HCT116 (cell line): Measurements from ENCODE around the gene THSD4. TPM values are rescaled to one million over a fixed set of nuclear protein-coding genes. Genes with fewer than 3 reads are reported as not detected.

Experiments
- ATAC-seq: fragments of 200-7000 bp; cut with Tn5 transposase; 2 replicates; pipeline ENCODE4 v1.9.1; 2020; ENCODE audit warnings: mild to moderate bottlenecking, moderate library complexity
- BruUV-seq: library from RNA; stranded (reverse); fragments of 400-500 nt; replicated peaks from 2 replicates; lab custom pipeline; 2021; lab: Mats Ljungman, UMichigan
- CTCF ChIA-PET: fragments of 300-600 bp; sonication (Branson Sonifier 250); formaldehyde crosslinking; loops from one replicate; lab custom pipeline; 2021; ENCODE audit warnings: antibody characterized with exemption; lab: Charles Lee
- POLR2A ChIA-PET: fragments of 300-600, 350-600 bp; sonication (Branson Sonifier 250); formaldehyde crosslinking; loops from one replicate; lab custom pipeline; 2021; ENCODE audit warnings: antibody characterized with exemption; lab: Charles Lee
- RAD21 ChIA-PET, 2 experiments: fragments of 300-600 bp; sonication (Branson Sonifier 250); formaldehyde crosslinking; loops; one replicate each; lab custom pipeline; 2023; ENCODE audit warnings: low total read pairs in 2 of 2; ENCODE audit not compliant: uncharacterized antibody in 2 of 2, unreplicated experiment in 2 of 2, low non-redundant PET in 1 of 2; lab: Charles Lee
- DNase-seq: peaks from one replicate; pipeline ENCODE4 v3.0.0-alpha.2; 2010; ENCODE audit warnings: low read depth, low spot score
- H2AFZ ChIP-seq: fragments of 200-600 bp; shearing (Covaris generic), sonication (generic); 2 replicates; pipeline ENCODE4 v1.6.1; 2017; ENCODE audit warnings: low read depth, mixed run types, mixed read lengths, antibody characterized with exemption, low read length; ENCODE audit not compliant: poor library complexity, severe bottlenecking
- H3K27ac ChIP-seq: 2 replicates; pipeline ENCODE4 v1.5.1; 2012; ENCODE audit warnings: low read depth, low read length
- H3K27me3 ChIP-seq: fragments of 200-600 bp; sonication (generic); 2 replicates; pipeline ENCODE4 v1.6.1; 2016; ENCODE audit warnings: mixed run types, low read length, mixed read lengths; ENCODE audit not compliant: insufficient read depth
- H3K36me3 ChIP-seq, 2 experiments: fragments of 200-500 bp in 1 of 2; fragments of 200-600 bp in 1 of 2; sonication (Bioruptor generic) in 1 of 2; sonication (generic) in 1 of 2; 2 replicates each; pipeline versions ENCODE4 v1.5.1 to v1.6.1; 2014 to 2016; ENCODE audit warnings: low read length in 2 of 2, inconsistent platforms in 1 of 2, mixed read lengths in 1 of 2, mixed run types in 1 of 2; ENCODE audit not compliant: insufficient read depth in 2 of 2, control insufficient read depth in 1 of 2
- H3K4me1 ChIP-seq, 2 experiments: fragments of 200-600 bp in 1 of 2; sonication (generic) in 1 of 2; 2 replicates each; pipeline versions ENCODE4 v1.5.1 to v1.6.1; 2012 to 2017; ENCODE audit warnings: low read length in 2 of 2, inconsistent platforms in 1 of 2, mild to moderate bottlenecking in 1 of 2, mixed read lengths in 1 of 2, mixed run types in 1 of 2, moderate library complexity in 1 of 2; ENCODE audit not compliant: insufficient read depth in 2 of 2, control insufficient read depth in 1 of 2
- H3K4me2 ChIP-seq: fragments of 200-600 bp; sonication (generic); 2 replicates; pipeline ENCODE4 v1.6.1; 2017; ENCODE audit warnings: mixed run types, low read length, mixed read lengths
- H3K4me3 ChIP-seq, 2 experiments: fragments of 200-600 bp in 1 of 2; sonication (generic) in 1 of 2; replicated peaks in 1 of 2; 2 replicates each; pipeline ENCODE4 v1.5.1; 2011 to 2016; ENCODE audit warnings: low read length in 2 of 2, control low read depth in 1 of 2, low read depth in 1 of 2, mild to moderate bottlenecking in 1 of 2, mixed read lengths in 1 of 2, mixed run types in 1 of 2
- H3K79me2 ChIP-seq: fragments of 200-600 bp; sonication (generic); 2 replicates; pipeline ENCODE4 v1.6.1; 2017; ENCODE audit warnings: mild to moderate bottlenecking, mixed run types, low read length, moderate library complexity, mixed read lengths; ENCODE audit not compliant: insufficient read depth
- H3K9ac ChIP-seq: fragments of 200-600 bp; sonication (generic); 2 replicates; pipeline ENCODE4 v1.6.1; 2016; ENCODE audit warnings: low read length, mixed read lengths
- H3K9me2 ChIP-seq: fragments of 200-600 bp; sonication (generic), shearing (Covaris generic); 2 replicates; pipeline ENCODE4 v1.6.1; 2017; ENCODE audit warnings: mixed run types, mild to moderate bottlenecking, moderate library complexity; ENCODE audit not compliant: insufficient read depth
- H3K9me3 ChIP-seq, 2 experiments: fragments of 200-500 bp in 1 of 2; fragments of 200-600 bp in 1 of 2; sonication (Bioruptor generic) in 1 of 2; sonication (generic) in 1 of 2; 2 replicates each; pipeline ENCODE4 v1.6.1; 2014 to 2017; ENCODE audit warnings: low read length in 2 of 2, mixed read lengths in 2 of 2, inconsistent platforms in 1 of 2, low read depth in 1 of 2, mild to moderate bottlenecking in 1 of 2, mixed run types in 1 of 2, moderate library complexity in 1 of 2; ENCODE audit not compliant: control insufficient read depth in 1 of 2, insufficient read depth in 1 of 2
- H4K20me1 ChIP-seq: fragments of 200-600 bp; sonication (generic), shearing (Covaris generic); 2 replicates; pipeline ENCODE4 v1.6.1; 2017; ENCODE audit warnings: mixed run types, mild to moderate bottlenecking, moderate library complexity; ENCODE audit not compliant: insufficient read depth
- CBX3 ChIP-seq: IDR thresholded peaks from 2 replicates; pipeline ENCODE4 v1.6.1; 2012; ENCODE audit warnings: low read depth
- CTCF ChIP-seq, 3 experiments: fragments of 200-600 bp in 1 of 3; sonication (generic) in 1 of 3; IDR thresholded peaks in 2 of 3; conservative IDR thresholded peaks in 1 of 3; 2 replicates each; pipeline ENCODE4 v1.5.1; 2012 to 2017; ENCODE audit warnings: low read depth in 2 of 3, low read length in 2 of 3, antibody characterized with exemption in 1 of 3, borderline replicate concordance in 1 of 3, control low read depth in 1 of 3, mild to moderate bottlenecking in 1 of 3, mixed read lengths in 1 of 3, mixed run types in 1 of 3, moderate library complexity in 1 of 3; ENCODE audit not compliant: insufficient read depth in 1 of 3
- EGR1 ChIP-seq: IDR thresholded peaks from 2 replicates; pipeline ENCODE4 v1.6.1; 2012; ENCODE audit warnings: low read depth
- ELF1 ChIP-seq: IDR thresholded peaks from 2 replicates; pipeline ENCODE4 v1.6.1; 2012; ENCODE audit warnings: low read depth, borderline replicate concordance
- FOSL1 ChIP-seq: IDR thresholded peaks from 2 replicates; pipeline ENCODE4 v1.6.1; 2012; ENCODE audit warnings: low read depth
- RAD21 ChIP-seq: IDR thresholded peaks from 2 replicates; pipeline ENCODE4 v1.6.1; 2012; ENCODE audit warnings: low read depth, mild to moderate bottlenecking
- SIN3A ChIP-seq: IDR thresholded peaks from 2 replicates; pipeline ENCODE4 v1.6.1; 2012; ENCODE audit warnings: low read depth
- SP1 ChIP-seq: IDR thresholded peaks from 2 replicates; pipeline ENCODE4 v1.6.1; 2012; ENCODE audit warnings: low read depth
- YY1 ChIP-seq: IDR thresholded peaks from 2 replicates; pipeline ENCODE4 v1.6.1; 2011; ENCODE audit warnings: low read length, low read depth, moderate library complexity, mild to moderate bottlenecking; ENCODE audit not compliant: insufficient replicate concordance; ENCODE audit errors: extremely low read depth
- ZNF274 ChIP-seq: fragments of 200-500 bp; sonication (Bioruptor generic); IDR thresholded peaks from 2 replicates; pipeline ENCODE4 v1.6.1; 2014; ENCODE audit warnings: mild to moderate bottlenecking, low read depth, low read length, inconsistent platforms
- intact Hi-C: fragments of 100-400 bp; cut with micrococcal nuclease; formaldehyde crosslinking; loops from 2 replicates; pipeline ENCODE4 v1.10.0; 2022
- total RNA-seq: library from RNA; stranded (reverse); gene quantifications from one replicate; pipeline ENCODE4 v1.2.1, GENCODE V29; 2021; ENCODE audit not compliant: unreplicated experiment

Gene THSD4
- total RNA-seq, 1 experiment from 2014 or later, result 30.5 TPM

GRCh38 chr15:71480556-71480955 lies 365.3 kb downstream of the THSD4 start (continued):
- TF ChIP-seq ZNF274 (no peak), ELF1 (no peak), FOSL1 (no peak), SIN3A (no peak), SP1 (no peak), CBX3 (no peak)

DNA sequence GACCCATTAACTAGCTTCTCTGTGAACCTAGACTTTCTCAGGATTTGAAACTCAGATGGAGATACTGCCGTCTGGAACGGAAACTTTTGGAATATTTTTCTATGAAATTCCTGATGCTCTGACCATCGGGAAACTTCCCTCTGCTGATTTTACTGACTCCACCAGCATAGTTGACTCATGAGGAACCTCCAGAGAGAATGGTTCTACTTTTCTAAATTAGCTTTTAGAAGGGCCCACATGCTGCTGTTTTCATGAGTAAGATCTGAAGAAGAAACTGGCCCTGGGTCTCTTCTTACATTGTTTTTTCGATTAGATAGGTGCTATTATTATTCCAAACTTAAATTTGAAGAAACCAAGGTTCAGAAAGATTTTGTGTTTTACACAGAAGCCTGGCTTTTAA lies 368.8 kb downstream of the THSD4 start:
- Histone ChIP-seq H3K4me1 (no peaks in the 10 kb centered on the region), H3K4me2 (no peak overlapping the region), H3K79me2 (no peaks in the 10 kb centered on the region), H3K27ac (no peak overlapping the region), H3K27me3 (no peaks in the 10 kb centered on the region), H3K9me2 (no peaks in the 10 kb centered on the region), H4K20me1 (no peaks in the 10 kb centered on the region), H2AFZ (no peak overlapping the region), H3K9ac (no peak overlapping the region), H3K9me3 (no peaks in the 10 kb centered on the region), H3K4me3 (no peak overlapping the region), H3K36me3 (no peaks in the 10 kb centered on the region)
- no peak for TF ChIP-seq EGR1
- TF ChIP-seq YY1, result no peak
- TF ChIP-seq RAD21, result no peak
- no TSS peak for BruUV-seq
- intact Hi-C loops, result no loop called here
- ChIA-PET POLR2A (no interaction called here), RAD21 (no interaction called here), CTCF (interaction anchor here (2.2 to 2.4 kb wide), 2 partner anchors 8 to 10 kb away, joined by 8 to 10 read pairs; no protein-coding TSS in a partner anchor)
- no peak for ATAC-seq
- no peak for DNase-seq

GRCh38 chr15:71485094-71485693 lies 369.9 kb downstream of the THSD4 start:
- Histone ChIP-seq H3K4me1 (no peaks in the 10 kb centered on the region), H3K9ac (no peak overlapping the region), H4K20me1 (no peaks in the 10 kb centered on the region), H3K4me2 (no peak overlapping the region), H3K27me3 (no peaks in the 10 kb centered on the region), H3K4me3 (no peak overlapping the region), H2AFZ (no peak overlapping the region), H3K36me3 (no peaks in the 10 kb centered on the region), H3K27ac (no peak overlapping the region), H3K9me2 (no peaks in the 10 kb centered on the region), H3K79me2 (no peaks in the 10 kb centered on the region), H3K9me3 (no peaks in the 10 kb centered on the region)
- TF ChIP-seq CTCF (IDR thresholded peaks at IDR 0.05 in 2 of 3, conservative IDR thresholded peaks at IDR 0.05 in 1 of 3; ENCODE audit: borderline replicate concordance in 1 of 3, insufficient read depth in 1 of 3, low read depth in 2 of 3, low read length in 2 of 3) (peak in 2 of 3 experiments; percentile 79 to 86; a peak in 4 of 6 replicates), EGR1 (no peak)
- RAD21 ChIA-PET, result no interaction called here
- no TSS peak for BruUV-seq
- CTCF ChIA-PET, result interaction anchor here (0.8 to 2.4 kb wide), 7 partner anchors 9 to 352 kb away, joined by 3 to 10 read pairs (median 4); no protein-coding TSS in a partner anchor
- DNase-seq (no peak), ATAC-seq (peak; percentile 97)
- intact Hi-C loops, result no loop called here
- POLR2A ChIA-PET, result interaction anchor here (1.1 kb wide), 1 partner anchor 9 kb away, joined by 3 read pairs; no protein-coding TSS in a partner anchor
